ENCODE results near the gene CAPN15. TPM values are rescaled to one million over a fixed set of nuclear protein-coding genes. Genes with fewer than 3 reads are reported as not detected.

CAPN15 gene
- total RNA-seq, 1 experiment from 2014 or later, result 60.4 TPM

DNA sequence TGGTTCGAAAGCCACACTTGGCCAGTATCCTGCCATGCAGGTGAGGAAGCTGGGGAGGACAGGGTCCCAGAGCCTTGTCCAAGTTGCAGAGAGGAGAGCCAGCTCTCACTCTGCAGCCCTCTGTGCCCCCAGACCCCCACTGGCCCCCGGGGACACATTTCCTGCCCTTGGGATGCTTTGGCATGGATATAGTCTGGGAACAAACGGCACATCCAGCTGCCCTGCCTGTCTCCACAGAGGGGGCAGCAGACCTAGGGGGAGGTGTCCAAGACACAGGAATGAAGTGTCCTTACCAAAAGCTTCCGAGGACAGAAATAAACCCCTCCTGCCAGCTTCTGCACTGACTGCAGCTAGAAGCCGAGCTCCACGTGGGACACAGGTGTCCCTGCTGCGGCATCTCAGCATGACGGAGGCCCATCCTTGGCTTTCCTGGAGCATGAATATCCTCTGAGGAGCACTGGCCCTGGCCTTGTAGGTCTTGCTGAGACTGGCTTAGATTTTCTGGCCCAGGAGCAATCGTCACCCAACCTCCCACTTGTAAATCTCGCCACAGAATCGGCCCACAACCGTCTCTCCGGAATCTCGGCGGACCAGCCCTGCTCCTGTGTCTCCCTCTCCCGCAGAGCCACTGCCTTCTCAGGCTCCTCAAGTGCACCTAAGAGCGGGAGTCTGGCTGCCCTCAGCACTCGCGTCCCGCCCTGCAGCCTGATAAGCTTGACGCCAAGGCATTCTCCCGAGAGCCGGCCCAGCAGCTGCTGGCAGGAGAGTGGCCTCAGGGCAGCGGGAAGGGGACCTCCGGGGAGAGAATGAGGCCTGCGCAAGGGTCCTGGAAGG, 1.1 kb upstream of the CAPN15 start:
- peak overlapping the region; percentile 100 for H3K4me2 ChIP-seq (ENCODE audit: low read length)
- no peaks in the 10 kb centered on the region for H3K9me3 ChIP-seq (ENCODE audit: low read length)
- H3K4me1 ChIP-seq (ENCODE audit: insufficient read depth, low read length), result peaks cover 26% of the 10 kb centered on the region
- peak overlapping the region; percentile 84 for H3K27ac ChIP-seq (ENCODE audit: low read length)
- POLR2A ChIA-PET (ENCODE audit: unreplicated experiment), result no interaction called here
- H3K27me3 ChIP-seq (ENCODE audit: low read length), result no peaks in the 10 kb centered on the region
- H3K4me3 ChIP-seq (ENCODE audit: low read length), result peak overlapping the region; percentile 90
- TF ChIP-seq EZH2 (IDR thresholded peaks at IDR 0.05; ENCODE audit: low read length, unreplicated experiment), result no peak
- TF ChIP-seq EZH2phosphoT487 (IDR thresholded peaks at IDR 0.05; ENCODE audit: borderline replicate concordance, low read length), result no peak
- TF ChIP-seq, protein P1, sequence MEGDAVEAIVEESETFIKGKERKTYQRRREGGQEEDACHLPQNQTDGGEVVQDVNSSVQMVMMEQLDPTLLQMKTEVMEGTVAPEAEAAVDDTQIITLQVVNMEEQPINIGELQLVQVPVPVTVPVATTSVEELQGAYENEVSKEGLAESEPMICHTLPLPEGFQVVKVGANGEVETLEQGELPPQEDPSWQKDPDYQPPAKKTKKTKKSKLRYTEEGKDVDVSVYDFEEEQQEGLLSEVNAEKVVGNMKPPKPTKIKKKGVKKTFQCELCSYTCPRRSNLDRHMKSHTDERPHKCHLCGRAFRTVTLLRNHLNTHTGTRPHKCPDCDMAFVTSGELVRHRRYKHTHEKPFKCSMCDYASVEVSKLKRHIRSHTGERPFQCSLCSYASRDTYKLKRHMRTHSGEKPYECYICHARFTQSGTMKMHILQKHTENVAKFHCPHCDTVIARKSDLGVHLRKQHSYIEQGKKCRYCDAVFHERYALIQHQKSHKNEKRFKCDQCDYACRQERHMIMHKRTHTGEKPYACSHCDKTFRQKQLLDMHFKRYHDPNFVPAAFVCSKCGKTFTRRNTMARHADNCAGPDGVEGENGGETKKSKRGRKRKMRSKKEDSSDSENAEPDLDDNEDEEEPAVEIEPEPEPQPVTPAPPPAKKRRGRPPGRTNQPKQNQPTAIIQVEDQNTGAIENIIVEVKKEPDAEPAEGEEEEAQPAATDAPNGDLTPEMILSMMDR (conservative IDR thresholded peaks at IDR 0.05; ENCODE audit: low read depth, low read length), result no peak
- H3K79me2 ChIP-seq (ENCODE audit: low read length), result peaks cover 60% of the 10 kb centered on the region
- H4K20me1 ChIP-seq (ENCODE audit: low read length), result peaks cover 23% of the 10 kb centered on the region
- TSS peak; percentile 37 for BruUV-seq (replicated peaks)
- no peaks in the 10 kb centered on the region for H3K9me2 ChIP-seq (replicated peaks; ENCODE audit: low read length)
- peak; percentile 0; the same call in 1 of the 2 replicates for ATAC-seq
- intact Hi-C loops (cut with micrococcal nuclease), result loop anchor here (10.0 kb wide), 1 partner anchor 58 kb away; no protein-coding TSS in a partner anchor
- H3K9ac ChIP-seq (ENCODE audit: low read length), result peak overlapping the region; percentile 98
- H3K36me3 ChIP-seq (ENCODE audit: low read depth, low read length), result no peaks in the 10 kb centered on the region
- no peaks in the 10 kb centered on the region for H3F3A ChIP-seq (ENCODE audit: low read length, unreplicated experiment)
- H2AFZ ChIP-seq (ENCODE audit: low read length), result 0 out of 2 replicates have a peak overlapping the region, but pooled peaks have one; percentile 30
- CTCF ChIA-PET, result interaction anchor here (0.6 to 0.7 kb wide), 2 partner anchors 110 to 968 kb away, joined by 3 read pairs; no protein-coding TSS in a partner anchor
- peak; percentile 4 for DNase-seq

DNA sequence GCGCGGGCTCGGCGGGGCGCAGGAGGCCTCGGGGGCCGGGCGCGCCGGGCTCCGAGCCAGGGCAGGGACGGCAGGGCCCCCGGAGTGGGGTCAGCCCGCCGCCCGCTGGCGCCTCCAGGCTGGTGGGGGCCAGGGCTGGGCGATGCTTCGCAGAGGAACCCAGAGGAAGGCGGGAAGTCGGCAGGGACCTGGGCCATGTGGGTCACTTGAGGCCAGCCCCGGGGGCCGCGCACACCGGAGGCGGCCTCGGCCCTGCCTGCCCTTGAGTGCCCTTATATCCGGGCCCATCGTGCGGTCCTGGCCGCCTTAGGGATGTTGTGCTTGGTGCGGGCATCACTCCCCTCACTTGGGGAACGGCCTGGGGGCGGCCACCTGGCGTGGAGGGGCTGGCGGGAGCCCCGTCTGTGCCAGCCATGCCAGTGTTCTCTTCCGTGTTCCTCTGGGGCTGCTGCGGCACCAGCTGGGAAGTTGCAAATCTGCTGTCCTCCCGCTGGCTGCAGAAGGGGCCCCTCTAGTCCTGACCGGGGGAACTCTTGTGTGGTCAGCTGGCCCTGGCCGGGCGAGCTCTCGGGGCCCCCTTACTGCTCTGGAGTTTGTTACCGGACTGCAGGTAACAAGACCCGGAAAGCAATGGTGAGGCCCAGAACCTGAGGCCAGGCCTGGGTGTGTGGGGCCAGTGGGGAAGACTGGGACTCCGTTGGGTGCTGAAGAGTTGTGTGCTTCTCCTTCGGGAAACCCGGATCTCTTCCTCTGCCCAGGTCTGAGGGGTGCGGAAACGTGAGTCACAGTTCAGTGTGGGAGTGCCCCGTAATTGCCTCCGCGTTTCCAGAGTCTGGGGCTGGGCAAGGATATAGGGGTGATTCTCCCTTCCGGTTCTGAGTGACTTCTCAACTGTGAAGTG, 849 bp downstream of the CAPN15 start:
- ChIA-PET POLR2A (ENCODE audit: unreplicated experiment) (no interaction called here), CTCF (no interaction called here)

More for the DNA sequence above, 849 bp downstream of the CAPN15 start:
- H3K9me3 ChIP-seq (ENCODE audit: low read length), result no peaks in the 10 kb centered on the region
- H4K20me1 ChIP-seq (ENCODE audit: low read length), result peaks cover 23% of the 10 kb centered on the region
- TSS peak; percentile 42 for BruUV-seq (replicated peaks)
- intact Hi-C loops (cut with micrococcal nuclease), result loop anchor here (10.0 kb wide), 1 partner anchor 56 kb away; no protein-coding TSS in a partner anchor
- ATAC-seq (peak; percentile 16), DNase-seq (peak; percentile 39)
- no peak overlapping the region for H2AFZ ChIP-seq (ENCODE audit: low read length)
- H3K27me3 ChIP-seq (ENCODE audit: low read length), result no peaks in the 10 kb centered on the region
- TF ChIP-seq, protein P1 (conservative IDR thresholded peaks at IDR 0.05; ENCODE audit: low read depth, low read length), result no peak
- TF ChIP-seq EZH2 (IDR thresholded peaks at IDR 0.05; ENCODE audit: low read length, unreplicated experiment), result no peak
- TF ChIP-seq EZH2phosphoT487 (IDR thresholded peaks at IDR 0.05; ENCODE audit: borderline replicate concordance, low read length), result no peak
- peaks cover 79% of the 10 kb centered on the region for H3K79me2 ChIP-seq (ENCODE audit: low read length)
- H3K36me3 ChIP-seq (ENCODE audit: low read depth, low read length), result no peaks in the 10 kb centered on the region
- peak overlapping the region; percentile 79 for H3K27ac ChIP-seq (ENCODE audit: low read length)
- peak overlapping the region; percentile 94 for H3K4me3 ChIP-seq (ENCODE audit: low read length)
- peaks cover 26% of the 10 kb centered on the region for H3K4me1 ChIP-seq (ENCODE audit: insufficient read depth, low read length)
- peak overlapping the region; percentile 98 for H3K4me2 ChIP-seq (ENCODE audit: low read length)
- H3K9me2 ChIP-seq (replicated peaks; ENCODE audit: low read length), result no peaks in the 10 kb centered on the region
- peak overlapping the region; percentile 96 for H3K9ac ChIP-seq (ENCODE audit: low read length)
- H3F3A ChIP-seq (ENCODE audit: low read length, unreplicated experiment), result no peaks in the 10 kb centered on the region

All from PC-3 (cell line).